ENCODE data around the gene MED6.

The MED6 gene

GRCh38 chr14:70597731-70598130 lies 2.7 kb downstream of the MED6 start:
- DNase-seq = no peak

DNA sequence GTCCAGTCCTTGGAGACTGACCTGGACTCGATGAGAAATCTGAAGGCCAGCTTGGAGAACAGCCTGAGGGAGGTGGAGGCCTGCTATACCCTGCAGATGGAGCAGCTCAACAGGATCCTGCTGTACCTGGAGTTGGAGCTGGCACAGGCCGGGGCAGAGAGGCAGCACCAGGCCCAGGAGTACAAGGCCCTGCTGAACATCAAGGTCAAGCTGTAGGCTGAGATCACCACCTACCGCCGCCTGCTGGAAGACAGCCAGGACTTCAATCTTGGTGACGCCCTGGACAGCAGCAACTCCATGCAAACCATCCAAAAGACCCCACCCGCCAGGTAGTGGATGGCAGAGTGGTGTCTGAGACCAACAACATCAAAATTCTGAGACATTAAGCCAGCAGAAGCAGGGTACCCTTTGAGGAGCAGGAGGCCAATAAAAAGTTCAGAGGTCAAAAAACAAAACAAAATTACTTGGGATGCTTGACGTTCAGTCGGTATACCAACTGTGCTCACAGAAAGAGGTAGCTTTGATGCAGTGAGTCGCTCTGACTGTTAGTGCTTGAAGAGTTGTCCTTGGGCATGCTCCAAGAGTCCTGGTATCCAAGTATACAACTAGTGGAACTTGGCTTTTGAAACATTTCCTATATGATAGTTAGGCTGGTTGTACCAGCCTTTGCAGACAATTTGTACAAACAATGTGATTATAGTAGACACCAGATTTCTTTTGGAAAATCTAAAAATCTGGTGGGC lies 4.8 kb downstream of the MED6 start:
- DNase-seq = no peak

DNA sequence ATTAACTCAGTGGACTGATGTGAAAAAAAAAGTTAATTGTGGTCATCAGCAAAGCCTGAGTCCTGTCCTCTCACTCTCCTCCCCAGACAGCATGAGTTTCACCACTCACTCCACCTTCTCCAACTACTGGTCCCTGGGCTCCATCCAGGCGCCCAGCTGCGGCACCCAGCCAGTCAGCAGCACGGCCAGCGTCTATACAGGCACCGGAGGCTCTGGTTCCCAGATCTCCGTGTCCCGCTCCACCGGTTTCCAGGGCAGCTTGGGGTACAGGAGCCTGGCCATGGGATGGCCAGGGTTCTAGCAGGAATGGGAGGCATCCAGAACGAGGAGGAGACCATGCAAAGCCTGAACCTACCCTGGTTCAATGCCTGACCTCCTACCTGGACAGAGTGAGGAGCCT lies 6.0 kb downstream of the MED6 start:
- no peak for DNase-seq

GRCh38 chr14:70585231-70585630 lies 15.2 kb downstream of the MED6 start:
- peak; percentile 4 for DNase-seq

- no peak for DNase-seq
These were observed 23.6 kb downstream of the MED6 start for GRCh38 chr14:70576891-70577290.

GRCh38 chr14:70573050-70573449 lies 27.4 kb downstream of the MED6 start:
- DNase-seq = no peak

- DNase-seq = no peak
These were observed 29.3 kb downstream of the MED6 start for GRCh38 chr14:70571139-70571538.

GRCh38 chr14:70567791-70568190 lies 32.7 kb downstream of the MED6 start:
- peak; percentile 74 for DNase-seq

GRCh38 chr14:70563869-70564268 lies 36.6 kb downstream of the MED6 start:
- DNase-seq = peak; percentile 62

GRCh38 chr14:70563417-70563816 lies 37.0 kb downstream of the MED6 start:
- DNase-seq = peak; percentile 37

DNA sequence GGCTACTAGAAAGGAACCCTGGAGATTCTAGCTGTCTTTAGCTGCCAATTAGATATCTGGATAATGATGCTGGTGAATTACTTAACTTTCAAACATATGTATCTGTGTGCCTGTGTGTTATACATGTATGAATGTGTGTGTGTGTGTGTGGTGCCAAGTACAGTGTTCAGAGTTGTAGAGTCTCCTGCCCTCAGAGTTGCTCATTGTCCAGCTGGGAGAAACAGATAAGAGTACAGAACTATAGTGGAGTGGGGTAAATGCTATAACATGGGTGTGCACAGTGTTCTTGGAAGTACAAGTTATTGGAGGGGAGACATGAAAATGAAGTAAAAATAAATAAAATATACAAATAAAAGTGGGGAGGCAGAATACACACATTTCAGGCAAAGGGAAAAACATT lies 42.1 kb downstream of the MED6 start:
- no peak for DNase-seq

GRCh38 chr14:70555890-70556289 lies 44.6 kb downstream of the MED6 start:
- DNase-seq = no peak

GRCh38 chr14:70538087-70538486 lies 62.4 kb downstream of the MED6 start:
- DNase-seq = no peak

- no peak for DNase-seq
These were observed 63.6 kb downstream of the MED6 start for GRCh38 chr14:70536830-70537229.

DNA sequence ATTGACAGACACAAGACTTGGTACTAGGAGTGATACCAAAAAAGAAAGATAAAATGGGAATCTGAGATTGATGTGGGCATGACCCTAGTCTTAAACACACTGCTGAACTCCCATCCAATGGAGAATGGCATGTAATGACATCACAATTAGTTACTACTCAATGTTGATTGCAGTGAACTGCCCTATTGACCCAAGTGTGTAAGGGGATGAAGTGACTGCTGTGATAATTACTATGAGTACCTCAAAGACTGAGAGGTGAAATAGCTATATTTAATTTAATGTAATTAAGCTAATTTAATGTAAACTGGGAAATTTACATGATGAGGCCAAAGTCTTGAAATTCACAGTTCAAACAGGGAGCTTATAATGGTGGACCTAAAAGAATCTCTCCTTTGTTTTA lies 65.6 kb downstream of the MED6 start, which contains the start of gene ADAM20:
Gene ADAM20, minus strand, starts transcription at position 101 of the 400 bp plus-strand sequence. CDS start 10,247 bp downstream, outside the sequence.
- no peak for DNase-seq

All from NCI-H2171 treated with DMSO at 0.1 percent for 48 hours (cell line).